BE2C (cell line): ENCODE measurements around the gene ARGLU1.

Source experiments
- DNase-seq: peaks from one replicate; pipeline ENCODE4 v3.0.0-alpha.2; 2020
- H3K27me3 ChIP-seq: fragments of 250-450 bp; sonication (Bioruptor Pico); 2 replicates; pipeline ENCODE4 v1.5.1; 2020; ENCODE audit warnings: mild to moderate bottlenecking
- H3K36me3 ChIP-seq: fragments of 250-450 bp; sonication (Bioruptor Pico); 2 replicates; pipeline ENCODE4 v1.5.1; 2020; ENCODE audit warnings: mild to moderate bottlenecking
- H3K4me1 ChIP-seq: fragments of 250-450 bp; sonication (Bioruptor Pico); 2 replicates; pipeline ENCODE4 v1.5.1; 2020
- H3K4me3 ChIP-seq: 2 replicates; pipeline ENCODE4 v1.5.1; 2011; ENCODE audit warnings: low read depth, low read length
- H3K9me3 ChIP-seq: fragments of 250-450 bp; sonication (Bioruptor Pico); 2 replicates; pipeline ENCODE4 v1.5.1; 2020
- TF ChIP-seq, protein P1 (sequence below): IDR thresholded peaks from 2 replicates; pipeline ENCODE4 v1.5.1; 2012; ENCODE audit warnings: mild to moderate bottlenecking, low read depth, low read length

ARGLU1 gene

DNA sequence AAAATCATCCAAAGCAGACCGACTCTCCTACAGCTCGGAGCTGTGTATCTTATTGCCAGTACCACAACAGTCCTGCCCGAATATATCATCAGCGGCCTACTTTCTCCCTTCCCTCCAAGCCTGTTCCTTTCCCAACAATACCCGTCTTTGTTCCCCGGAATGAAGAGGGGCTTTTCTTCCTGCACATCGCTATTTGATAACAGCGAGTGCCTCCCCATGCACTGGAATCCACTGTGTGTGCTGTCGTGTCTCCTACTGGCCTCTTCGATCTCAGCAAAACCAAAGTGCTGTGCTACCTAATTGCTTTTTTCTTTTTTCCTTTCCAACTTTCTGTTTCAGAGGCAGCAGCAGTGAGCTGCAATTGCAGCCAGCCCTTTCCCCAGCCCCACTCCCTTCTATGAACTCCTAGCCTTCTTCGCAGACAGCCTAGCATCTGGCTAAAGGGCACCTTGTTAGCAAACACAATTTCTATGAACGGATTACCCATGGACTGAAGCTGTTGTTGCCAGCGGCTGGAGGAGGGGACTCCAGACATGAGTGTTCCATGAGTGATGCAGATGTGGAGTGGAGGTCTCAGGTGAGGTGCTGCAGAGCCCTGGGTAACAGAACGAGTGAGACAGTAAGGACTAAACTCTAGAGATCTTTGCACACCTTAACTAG is 75.9 kb downstream of the ARGLU1 start:
- Histone ChIP-seq H3K4me3 (no peak overlapping the region), H3K36me3 (peaks cover 53% of the 10 kb centered on the region), H3K4me1 (peaks cover 18% of the 10 kb centered on the region), H3K27me3 (no peaks in the 10 kb centered on the region), H3K9me3 (no peaks in the 10 kb centered on the region)
- TF ChIP-seq, protein P1, sequence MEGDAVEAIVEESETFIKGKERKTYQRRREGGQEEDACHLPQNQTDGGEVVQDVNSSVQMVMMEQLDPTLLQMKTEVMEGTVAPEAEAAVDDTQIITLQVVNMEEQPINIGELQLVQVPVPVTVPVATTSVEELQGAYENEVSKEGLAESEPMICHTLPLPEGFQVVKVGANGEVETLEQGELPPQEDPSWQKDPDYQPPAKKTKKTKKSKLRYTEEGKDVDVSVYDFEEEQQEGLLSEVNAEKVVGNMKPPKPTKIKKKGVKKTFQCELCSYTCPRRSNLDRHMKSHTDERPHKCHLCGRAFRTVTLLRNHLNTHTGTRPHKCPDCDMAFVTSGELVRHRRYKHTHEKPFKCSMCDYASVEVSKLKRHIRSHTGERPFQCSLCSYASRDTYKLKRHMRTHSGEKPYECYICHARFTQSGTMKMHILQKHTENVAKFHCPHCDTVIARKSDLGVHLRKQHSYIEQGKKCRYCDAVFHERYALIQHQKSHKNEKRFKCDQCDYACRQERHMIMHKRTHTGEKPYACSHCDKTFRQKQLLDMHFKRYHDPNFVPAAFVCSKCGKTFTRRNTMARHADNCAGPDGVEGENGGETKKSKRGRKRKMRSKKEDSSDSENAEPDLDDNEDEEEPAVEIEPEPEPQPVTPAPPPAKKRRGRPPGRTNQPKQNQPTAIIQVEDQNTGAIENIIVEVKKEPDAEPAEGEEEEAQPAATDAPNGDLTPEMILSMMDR, result no peak
- DNase-seq, result no peak
